Glutamatergic neuron (in vitro differentiated cells): ENCODE measurements around the gene MMP23B. TPM values are rescaled to one million over a fixed set of nuclear protein-coding genes. Genes with fewer than 3 reads are reported as not detected.

Experiments used
- DNase-seq: peaks from one replicate; pipeline ENCODE4 v3.0.0; 2022
- H3K27ac Mint-ChIP-seq: one replicate; pipeline ENCODE4 v1.8.0; 2020; ENCODE audit warnings: mild to moderate bottlenecking, mixed read lengths, inconsistent platforms; ENCODE audit not compliant: unreplicated experiment
- H3K27me3 Mint-ChIP-seq: one replicate; pipeline ENCODE4 v1.8.0; 2020; ENCODE audit warnings: mild to moderate bottlenecking, moderate library complexity, mixed read lengths, inconsistent platforms; ENCODE audit not compliant: unreplicated experiment
- H3K36me3 Mint-ChIP-seq: one replicate; pipeline ENCODE4 v1.8.0; 2020; ENCODE audit warnings: mild to moderate bottlenecking, mixed read lengths, inconsistent platforms; ENCODE audit not compliant: unreplicated experiment
- H3K4me1 Mint-ChIP-seq: one replicate; pipeline ENCODE4 v1.8.0; 2020; ENCODE audit warnings: mild to moderate bottlenecking, low read depth, mixed read lengths, inconsistent platforms; ENCODE audit not compliant: unreplicated experiment
- H3K4me3 Mint-ChIP-seq: one replicate; pipeline ENCODE4 v1.8.0; 2020; ENCODE audit warnings: mild to moderate bottlenecking, mixed read lengths, inconsistent platforms; ENCODE audit not compliant: unreplicated experiment
- H3K9me3 Mint-ChIP-seq: one replicate; pipeline ENCODE4 v1.8.0; 2020; ENCODE audit warnings: mild to moderate bottlenecking, moderate library complexity, mixed read lengths, inconsistent platforms; ENCODE audit not compliant: unreplicated experiment
- CTCF ChIP-seq: fragments of 200-600 bp; sonication (generic); IDR thresholded peaks from one replicate; pipeline ENCODE4 v1.5.0; 2021; ENCODE audit not compliant: partially characterized antibody, unreplicated experiment
- total RNA-seq: library from RNA; stranded (reverse); fragmentation: NEBNext Ultra II Directional; extraction: Animal tissue kit (Norgen Biotek cat#: 25700); gene quantifications from one replicate; pipeline ENCODE4 v1.2.1, GENCODE V29; 2021; ENCODE audit not compliant: unreplicated experiment

The MMP23B gene
- total RNA-seq, 1 donor from 2014 or later, result 162 TPM

- H3K27ac Mint-ChIP-seq, result peak overlapping the region; percentile 43
These were observed 14.0 kb upstream of the MMP23B start for GRCh38 chr1:1617925-1618324.

GRCh38 chr1:1618396-1619068 is 13.4 kb upstream of the MMP23B start:
- peaks cover 8% of the 10 kb centered on the region for H3K4me1 Mint-ChIP-seq
- H3K9me3 Mint-ChIP-seq, result peaks cover 17% of the 10 kb centered on the region
- H3K4me3 Mint-ChIP-seq, result no peak overlapping the region
- no peak for DNase-seq
- H3K27ac Mint-ChIP-seq, result no peak overlapping the region
- H3K36me3 Mint-ChIP-seq, result no peaks in the 10 kb centered on the region
- peaks cover 23% of the 10 kb centered on the region for H3K27me3 Mint-ChIP-seq
- no peak for TF ChIP-seq CTCF

More at GRCh38 chr1:1617925-1618324, 14.0 kb upstream of the MMP23B start:
- Mint-ChIP-seq H3K4me1 (peaks cover 8% of the 10 kb centered on the region), H3K9me3 (peaks cover 17% of the 10 kb centered on the region), H3K4me3 (peak overlapping the region; percentile 85), H3K36me3 (no peaks in the 10 kb centered on the region), H3K27me3 (peaks cover 23% of the 10 kb centered on the region)
- no peak for DNase-seq
- no peak for TF ChIP-seq CTCF

GRCh38 chr1:1619917-1620361 is 12.0 kb upstream of the MMP23B start:
- Mint-ChIP-seq H3K27ac (peak overlapping the region; percentile 1), H3K4me1 (peaks cover 8% of the 10 kb centered on the region), H3K36me3 (no peaks in the 10 kb centered on the region), H3K27me3 (peaks cover 26% of the 10 kb centered on the region), H3K4me3 (no peak overlapping the region), H3K9me3 (peaks cover 16% of the 10 kb centered on the region)
- peak; percentile 26 for TF ChIP-seq CTCF
- DNase-seq, result peak; percentile 62

GRCh38 chr1:1620433-1621139 is 11.4 kb upstream of the MMP23B start:
- no peak for TF ChIP-seq CTCF
- H3K4me1 Mint-ChIP-seq, result peaks cover 8% of the 10 kb centered on the region
- peaks cover 17% of the 10 kb centered on the region for H3K9me3 Mint-ChIP-seq
- peak overlapping the region; percentile 1 for H3K27ac Mint-ChIP-seq
- no peak overlapping the region for H3K4me3 Mint-ChIP-seq
- peaks cover 25% of the 10 kb centered on the region for H3K27me3 Mint-ChIP-seq
- no peak for DNase-seq
- H3K36me3 Mint-ChIP-seq, result no peaks in the 10 kb centered on the region
